Effector CD4-positive, alpha-beta T cell (primary cell): ENCODE measurements around the gene TTLL5.

Experiments
- DNase-seq: peaks from one replicate; pipeline ENCODE4 v3.0.0-alpha.2; 2020

Gene TTLL5

DNA sequence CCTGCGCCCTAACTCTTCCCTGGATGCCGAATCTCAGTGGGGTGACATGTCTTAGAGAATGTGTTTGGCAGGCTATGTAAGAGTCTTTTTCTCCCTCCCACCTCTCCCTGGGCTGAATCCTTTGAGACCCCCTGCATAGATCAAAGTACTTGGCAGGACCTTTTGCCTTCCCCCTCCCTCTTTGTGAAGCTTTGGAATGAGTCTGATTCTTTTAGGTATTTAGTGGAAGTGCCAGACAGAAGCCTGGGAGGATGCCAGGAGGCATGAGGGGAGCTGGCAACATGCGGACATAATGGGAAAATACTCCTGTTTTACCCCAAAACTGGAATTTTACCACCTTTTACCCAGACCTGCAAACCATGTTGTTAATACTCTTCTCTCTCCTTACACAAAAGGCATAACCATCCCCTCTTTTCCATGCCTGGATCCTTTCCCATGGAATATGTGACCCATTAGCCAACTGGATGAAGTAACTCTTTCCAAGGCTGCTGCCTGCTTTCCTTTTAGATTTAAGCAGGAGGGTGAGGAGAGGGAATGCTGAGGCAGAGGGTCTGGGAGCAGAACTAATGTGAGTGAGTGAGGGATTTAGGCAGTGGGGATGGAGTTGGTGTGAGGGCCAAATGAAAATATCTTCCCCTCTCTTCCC lies 41.7 kb downstream of the TTLL5 start:
- DNase-seq, result no peak

- DNase-seq, result no peak
Observed at GRCh38 chr14:75703467-75703866, 42.4 kb downstream of the TTLL5 start.

DNA sequence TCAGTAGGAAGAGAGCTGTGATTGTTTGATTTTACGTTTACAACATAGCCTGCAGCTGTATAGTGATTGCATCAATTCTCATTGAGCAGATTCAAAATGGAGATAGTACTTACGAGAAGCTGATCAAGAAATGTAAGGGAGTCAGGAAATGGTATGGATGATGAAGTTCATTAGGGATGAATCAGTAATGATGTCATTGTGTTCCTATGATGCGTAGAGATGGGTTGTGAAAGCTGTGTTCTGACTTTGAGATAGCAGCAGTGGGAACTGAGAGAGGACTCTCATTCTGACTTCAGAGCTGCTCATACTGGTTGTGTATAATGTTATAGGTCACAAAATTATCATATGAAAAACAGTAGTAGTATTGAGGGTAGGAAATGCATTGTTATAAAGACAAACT lies 44.0 kb downstream of the TTLL5 start:
- DNase-seq, result no peak

GRCh38 chr14:75709207-75709812 lies 48.3 kb downstream of the TTLL5 start:
- DNase-seq, result peak; percentile 45

GRCh38 chr14:75711105-75711795 lies 50.2 kb downstream of the TTLL5 start:
- DNase-seq, result no peak

GRCh38 chr14:75711796-75712211 lies 50.8 kb downstream of the TTLL5 start:
- DNase-seq, result no peak

DNA sequence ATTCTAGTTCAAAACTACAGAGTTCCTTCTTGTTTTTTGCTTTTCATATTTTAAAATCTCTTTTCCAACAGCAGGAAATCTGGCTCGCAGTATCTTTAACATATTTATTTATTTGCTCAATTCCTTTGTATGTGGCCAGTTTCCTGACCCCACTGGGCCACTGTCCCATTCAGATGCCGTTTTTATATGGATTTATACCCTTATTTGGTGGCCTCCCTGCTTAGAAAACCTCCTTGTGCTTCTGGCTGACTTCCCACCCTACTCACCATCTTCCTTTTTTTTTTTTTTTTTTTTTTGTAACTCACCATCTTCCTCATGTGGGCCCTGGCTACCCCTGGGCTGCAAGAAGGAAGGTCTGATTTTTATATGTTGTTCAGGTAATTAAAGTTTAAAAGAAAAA lies 53.9 kb downstream of the TTLL5 start:
- no peak for DNase-seq

GRCh38 chr14:75715926-75716780 lies 55.1 kb downstream of the TTLL5 start:
- no peak for DNase-seq

DNA sequence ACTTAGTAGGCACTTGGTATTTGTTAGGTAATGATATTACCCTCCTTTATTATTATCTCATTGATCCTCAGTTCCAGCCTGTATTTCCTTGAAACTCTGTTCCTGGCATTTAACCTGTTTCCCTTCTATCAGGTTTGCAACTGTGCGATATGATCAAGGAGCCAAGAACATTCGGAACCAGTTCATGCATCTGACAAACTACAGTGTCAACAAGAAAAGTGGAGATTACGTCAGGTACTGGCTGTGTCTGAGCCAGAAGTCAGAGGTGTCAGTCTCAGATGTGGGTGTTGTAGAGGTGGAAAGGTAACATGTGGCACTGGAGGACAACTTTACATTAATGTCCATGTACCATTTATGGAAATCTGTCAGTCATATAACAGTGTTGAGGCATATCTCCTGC lies 56.7 kb downstream of the TTLL5 start:
- DNase-seq, result no peak

GRCh38 chr14:75718199-75718598 lies 57.2 kb downstream of the TTLL5 start:
- DNase-seq, result no peak

GRCh38 chr14:75720116-75720515 lies 59.1 kb downstream of the TTLL5 start:
- no peak for DNase-seq

DNA sequence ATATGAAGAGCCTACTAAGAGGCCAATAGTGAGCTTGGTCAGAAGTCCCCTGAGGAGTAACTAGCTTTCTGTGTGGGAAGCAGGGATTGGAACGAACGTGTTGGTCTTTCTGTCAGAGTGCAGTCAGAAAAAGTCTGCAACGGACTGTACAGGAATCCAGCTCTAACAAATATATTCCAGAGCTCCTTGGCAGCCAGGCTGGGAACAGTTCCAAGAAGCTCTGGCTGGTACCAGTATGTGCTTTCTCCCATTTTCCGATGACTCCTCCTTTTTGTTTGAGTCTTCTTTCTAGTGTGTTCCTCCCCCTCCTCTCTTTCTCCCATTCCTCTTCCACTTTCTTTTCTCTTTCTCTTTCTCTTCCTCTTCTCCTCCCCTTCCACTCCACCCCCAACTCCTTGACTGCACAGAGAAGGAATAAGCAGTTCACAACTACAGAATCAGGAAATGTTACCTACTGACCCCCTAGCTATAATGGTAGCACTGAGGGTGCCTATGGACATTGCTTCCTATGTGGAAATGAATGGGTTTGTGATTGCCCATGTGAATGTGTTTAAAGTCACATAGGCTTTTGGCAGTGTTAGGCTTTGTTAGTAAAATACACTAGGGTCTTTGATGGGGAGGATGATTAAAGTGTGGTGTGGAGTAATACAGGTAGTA lies 59.9 kb downstream of the TTLL5 start:
- no peak for DNase-seq

DNA sequence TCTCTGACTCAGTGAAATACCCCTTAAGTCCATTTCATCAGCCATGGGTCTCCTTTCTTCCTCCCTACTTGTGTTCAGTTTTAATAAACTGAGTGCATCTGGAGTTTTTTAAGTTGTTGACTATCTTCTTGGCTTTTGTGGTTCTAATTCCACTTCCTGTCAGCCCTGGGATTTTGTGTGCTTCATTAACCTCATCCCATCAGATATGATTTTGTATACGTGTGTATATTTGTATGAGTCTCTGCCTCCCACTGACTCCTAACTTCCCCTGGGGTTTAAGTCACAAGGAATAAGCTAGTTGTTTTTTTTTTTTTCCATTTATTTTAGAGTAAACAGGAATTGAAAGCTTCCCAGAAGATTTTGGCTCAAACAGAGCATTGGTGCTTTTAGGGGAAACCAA lies 62.7 kb downstream of the TTLL5 start:
- DNase-seq, result no peak

- DNase-seq, result no peak
Observed at GRCh38 chr14:75724414-75725204, 63.6 kb downstream of the TTLL5 start.

- no peak for DNase-seq
Observed at GRCh38 chr14:75725481-75725880, 64.4 kb downstream of the TTLL5 start.

GRCh38 chr14:75726321-75726720 lies 65.3 kb downstream of the TTLL5 start:
- no peak for DNase-seq

DNA sequence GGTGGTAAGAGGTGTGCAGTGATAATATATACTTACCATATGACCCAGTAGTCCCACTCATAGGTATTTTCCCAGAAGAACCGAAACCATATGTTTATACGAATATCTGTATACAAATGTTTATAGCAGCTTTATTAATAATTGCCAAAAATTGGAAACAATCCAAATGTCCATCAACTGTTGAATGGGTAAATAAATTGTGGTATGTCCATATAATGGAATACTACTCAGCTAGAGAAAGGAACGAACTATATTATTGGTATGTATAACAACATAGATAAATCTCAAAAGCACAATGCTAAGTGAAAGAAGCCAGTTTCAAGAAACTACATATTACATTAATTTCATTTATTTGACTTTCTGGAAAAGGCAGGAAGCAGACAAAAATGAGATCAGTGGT lies 66.1 kb downstream of the TTLL5 start:
- no peak for DNase-seq

- DNase-seq, result no peak
Observed at GRCh38 chr14:75732888-75733287, 71.8 kb downstream of the TTLL5 start.

DNA sequence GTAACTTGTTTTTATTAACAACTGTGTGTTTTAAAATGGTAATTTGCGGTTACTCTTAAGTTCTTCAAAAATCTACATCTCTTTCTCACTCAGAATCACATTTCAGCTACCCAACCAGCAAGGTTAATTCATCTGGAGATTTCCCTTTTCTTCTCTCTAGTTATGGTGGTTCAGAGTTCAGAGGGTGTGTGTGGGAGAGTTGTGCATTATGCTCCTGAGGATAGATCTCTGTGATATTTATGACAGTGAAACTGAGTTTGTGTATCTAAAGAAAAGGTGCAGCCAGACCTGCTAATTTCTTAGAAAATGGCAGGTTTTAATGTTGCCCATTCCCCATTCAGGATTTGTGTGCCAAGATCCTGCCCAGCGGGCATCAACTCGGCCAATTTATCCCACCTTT lies 73.8 kb downstream of the TTLL5 start:
- no peak for DNase-seq

DNA sequence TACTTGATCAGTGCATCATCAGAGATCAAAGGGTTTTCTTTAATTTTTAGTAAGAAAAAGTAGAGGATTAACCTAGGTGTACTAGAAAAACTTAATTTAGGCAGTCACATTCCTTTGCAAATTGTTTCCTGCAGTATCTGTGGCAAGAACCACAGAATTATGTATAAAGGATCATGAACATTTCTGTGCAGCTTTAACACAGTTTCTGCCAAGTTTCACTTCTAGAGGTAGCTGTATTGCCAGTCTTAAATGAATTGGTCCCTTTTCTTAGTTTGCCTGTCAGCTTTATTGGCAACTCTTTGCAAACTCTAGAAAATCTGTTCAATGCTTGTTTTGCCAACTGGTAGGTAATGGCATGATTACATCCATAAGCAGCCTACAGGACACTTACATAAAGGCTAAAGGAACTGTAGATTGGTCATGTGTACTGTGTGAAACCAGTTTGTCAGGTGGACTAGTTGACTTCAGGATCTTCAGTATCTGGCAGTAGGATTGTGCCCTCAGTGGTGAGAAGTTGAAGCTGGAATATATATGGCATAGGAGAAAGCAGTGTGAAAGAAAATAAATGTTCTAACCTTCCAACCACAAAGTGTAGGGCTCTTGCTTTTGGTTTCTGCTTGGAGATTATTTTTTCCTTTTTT lies 75.9 kb downstream of the TTLL5 start:
- no peak for DNase-seq

- DNase-seq, result no peak
Observed at GRCh38 chr14:75738192-75738591, 77.1 kb downstream of the TTLL5 start.
